ENCODE measurements around the gene CELF4.

DNA sequence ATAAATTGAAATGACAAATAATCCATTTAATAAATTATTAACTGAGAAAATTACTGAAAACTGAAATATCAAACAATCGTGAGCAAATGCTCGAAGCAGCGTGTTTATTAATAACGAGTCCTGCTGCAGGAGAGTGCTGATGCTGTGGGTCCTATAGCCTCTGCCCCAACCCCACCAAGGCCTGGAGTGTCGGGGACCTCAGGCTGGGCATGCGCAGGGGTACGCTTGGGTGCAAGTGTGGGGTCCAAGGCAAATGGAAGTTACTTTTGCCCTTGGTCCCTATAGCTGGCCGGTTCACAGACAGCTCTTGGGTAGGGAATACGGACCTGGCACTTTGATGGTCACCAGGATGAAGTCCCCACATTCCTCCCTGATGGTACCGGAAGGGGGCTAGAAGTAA is 43.3 kb upstream of the CELF4 start:
- TF ChIP-seq, protein P1, sequence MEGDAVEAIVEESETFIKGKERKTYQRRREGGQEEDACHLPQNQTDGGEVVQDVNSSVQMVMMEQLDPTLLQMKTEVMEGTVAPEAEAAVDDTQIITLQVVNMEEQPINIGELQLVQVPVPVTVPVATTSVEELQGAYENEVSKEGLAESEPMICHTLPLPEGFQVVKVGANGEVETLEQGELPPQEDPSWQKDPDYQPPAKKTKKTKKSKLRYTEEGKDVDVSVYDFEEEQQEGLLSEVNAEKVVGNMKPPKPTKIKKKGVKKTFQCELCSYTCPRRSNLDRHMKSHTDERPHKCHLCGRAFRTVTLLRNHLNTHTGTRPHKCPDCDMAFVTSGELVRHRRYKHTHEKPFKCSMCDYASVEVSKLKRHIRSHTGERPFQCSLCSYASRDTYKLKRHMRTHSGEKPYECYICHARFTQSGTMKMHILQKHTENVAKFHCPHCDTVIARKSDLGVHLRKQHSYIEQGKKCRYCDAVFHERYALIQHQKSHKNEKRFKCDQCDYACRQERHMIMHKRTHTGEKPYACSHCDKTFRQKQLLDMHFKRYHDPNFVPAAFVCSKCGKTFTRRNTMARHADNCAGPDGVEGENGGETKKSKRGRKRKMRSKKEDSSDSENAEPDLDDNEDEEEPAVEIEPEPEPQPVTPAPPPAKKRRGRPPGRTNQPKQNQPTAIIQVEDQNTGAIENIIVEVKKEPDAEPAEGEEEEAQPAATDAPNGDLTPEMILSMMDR (IDR thresholded peaks at IDR 0.05; ENCODE audit: insufficient read depth, low read length), result no peak
- no peak for TF ChIP-seq POLR2AphosphoS5 (IDR thresholded peaks at IDR 0.05; ENCODE audit: low read depth)
- TF ChIP-seq, protein P2, sequence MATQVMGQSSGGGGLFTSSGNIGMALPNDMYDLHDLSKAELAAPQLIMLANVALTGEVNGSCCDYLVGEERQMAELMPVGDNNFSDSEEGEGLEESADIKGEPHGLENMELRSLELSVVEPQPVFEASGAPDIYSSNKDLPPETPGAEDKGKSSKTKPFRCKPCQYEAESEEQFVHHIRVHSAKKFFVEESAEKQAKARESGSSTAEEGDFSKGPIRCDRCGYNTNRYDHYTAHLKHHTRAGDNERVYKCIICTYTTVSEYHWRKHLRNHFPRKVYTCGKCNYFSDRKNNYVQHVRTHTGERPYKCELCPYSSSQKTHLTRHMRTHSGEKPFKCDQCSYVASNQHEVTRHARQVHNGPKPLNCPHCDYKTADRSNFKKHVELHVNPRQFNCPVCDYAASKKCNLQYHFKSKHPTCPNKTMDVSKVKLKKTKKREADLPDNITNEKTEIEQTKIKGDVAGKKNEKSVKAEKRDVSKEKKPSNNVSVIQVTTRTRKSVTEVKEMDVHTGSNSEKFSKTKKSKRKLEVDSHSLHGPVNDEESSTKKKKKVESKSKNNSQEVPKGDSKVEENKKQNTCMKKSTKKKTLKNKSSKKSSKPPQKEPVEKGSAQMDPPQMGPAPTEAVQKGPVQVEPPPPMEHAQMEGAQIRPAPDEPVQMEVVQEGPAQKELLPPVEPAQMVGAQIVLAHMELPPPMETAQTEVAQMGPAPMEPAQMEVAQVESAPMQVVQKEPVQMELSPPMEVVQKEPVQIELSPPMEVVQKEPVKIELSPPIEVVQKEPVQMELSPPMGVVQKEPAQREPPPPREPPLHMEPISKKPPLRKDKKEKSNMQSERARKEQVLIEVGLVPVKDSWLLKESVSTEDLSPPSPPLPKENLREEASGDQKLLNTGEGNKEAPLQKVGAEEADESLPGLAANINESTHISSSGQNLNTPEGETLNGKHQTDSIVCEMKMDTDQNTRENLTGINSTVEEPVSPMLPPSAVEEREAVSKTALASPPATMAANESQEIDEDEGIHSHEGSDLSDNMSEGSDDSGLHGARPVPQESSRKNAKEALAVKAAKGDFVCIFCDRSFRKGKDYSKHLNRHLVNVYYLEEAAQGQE (IDR thresholded peaks at IDR 0.05; ENCODE audit: insufficient replicate concordance, low read depth), result no peak
- no peak for TF ChIP-seq GABPA (IDR thresholded peaks at IDR 0.05; ENCODE audit: low read depth)
